ENCODE results near the gene MAP3K10. TPM values are rescaled to one million over a fixed set of nuclear protein-coding genes. Genes with fewer than 3 reads are reported as not detected.

Gene MAP3K10
- total and polyA plus RNA-seq, 2 of the 13 experiments (the other 11 are each of a cell fraction or from before 2014, with no cell fraction given) = 3.4 to 5.0 TPM

- Histone ChIP-seq H3K4me1 (ENCODE audit: insufficient read depth, low read length) (no peaks in the 10 kb centered on the region), H3K27ac (ENCODE audit: extremely low read length, insufficient read depth, low read length) (no peak overlapping the region), H2AFZ (ENCODE audit: low read length) (no peak overlapping the region), H3K36me3 (replicated peaks in 1 of 2; ENCODE audit: control insufficient read depth in 1 of 2, insufficient read depth in 2 of 2, low read length in 2 of 2) (no peaks in the 10 kb centered on the region; a peak in 1 of 5 replicates), H3K9ac (ENCODE audit: insufficient read depth, low read depth, low read length) (no peak overlapping the region), H3K4me3 (replicated peaks in 1 of 3; ENCODE audit: insufficient read depth in 1 of 3, low read depth in 2 of 3, low read length in 3 of 3) (no peak overlapping the region), H3K4me2 (ENCODE audit: low read depth, low read length) (no peak overlapping the region), H4K20me1 (ENCODE audit: insufficient read depth, low read length) (no peaks in the 10 kb centered on the region), H3K27me3 (ENCODE audit: control insufficient read depth in 1 of 2, insufficient read depth in 2 of 2, low read length in 2 of 2) (no peaks in the 10 kb centered on the region), H3K79me2 (ENCODE audit: insufficient read depth, low read length) (no peaks in the 10 kb centered on the region), H3K9me3 (ENCODE audit: low read length) (no peaks in the 10 kb centered on the region)
- DNase-seq (ENCODE audit: low spot score) = no peak
- ChIA-PET POLR2A (interaction anchor here (0.7 kb wide), 1 partner anchor 607 kb away, joined by 3 read pairs; no protein-coding TSS in a partner anchor), CTCF (ENCODE audit: low intra/inter-chr PET ratio, low total read pairs) (no interaction called here)
- in situ Hi-C loops (cut with HindIII; ENCODE audit: extremely low pct_ligation_motif_present, low pct_unique_long_range_greater_than_20kb) = no loop called here
- FAIRE-seq = no peak
- intact Hi-C loops (cut with micrococcal nuclease; ENCODE audit: unreplicated experiment) = no loop called here
- WGBS (ENCODE audit: low lambda C conversion rate) = 98% methylated on average over 5 of the region's 9 CpGs
- BruUV-seq (replicated peaks) = no TSS peak
- no peak for ATAC-seq
- no peak for TF ChIP-seq CREBL2 (CRISPR knock-in tag; IDR thresholded peaks at IDR 0.05; ENCODE audit: borderline replicate concordance)
- no peak for TF ChIP-seq PRDM15 (CRISPR knock-in tag; IDR thresholded peaks at IDR 0.05)
- TF ChIP-seq RORA (CRISPR knock-in tag; IDR thresholded peaks at IDR 0.05) = no peak
- TF ChIP-seq JARID2 (CRISPR knock-in tag; IDR thresholded peaks at IDR 0.05; ENCODE audit: insufficient replicate concordance) = no peak
- TF ChIP-seq ZBTB4 (CRISPR knock-in tag; IDR thresholded peaks at IDR 0.05; ENCODE audit: borderline replicate concordance) = no peak
- no peak for TF ChIP-seq ZNF512 (CRISPR knock-in tag; IDR thresholded peaks at IDR 0.05)
- no peak for TF ChIP-seq HNF4G (IDR thresholded peaks at IDR 0.05; ENCODE audit: borderline replicate concordance, low read depth, low read length)
- TF ChIP-seq HNF4G (CRISPR knock-in tag; IDR thresholded peaks at IDR 0.05; ENCODE audit: borderline replicate concordance, low read depth) = no peak
- no peak for TF ChIP-seq SRY (CRISPR knock-in tag; IDR thresholded peaks at IDR 0.05)
- no peak for TF ChIP-seq NRL (CRISPR knock-in tag; IDR thresholded peaks at IDR 0.05; ENCODE audit: borderline replicate concordance)
- no peak for TF ChIP-seq ZNF672 (CRISPR knock-in tag; IDR thresholded peaks at IDR 0.05)
- TF ChIP-seq ZBTB44 (CRISPR knock-in tag; IDR thresholded peaks at IDR 0.05) = no peak
- no peak for TF ChIP-seq ZNF17 (CRISPR knock-in tag; IDR thresholded peaks at IDR 0.05)
These were observed 9.3 kb downstream of the MAP3K10 start for GRCh38 chr19:40200341-40201099.

Data from HepG2 (cell line).